ENCODE results near the gene COMP.

- TF ChIP-seq CTCF (IDR thresholded peaks at IDR 0.05) (no peak), POLR2A (IDR thresholded peaks at IDR 0.05) (no peak)
These were observed 13.1 kb upstream of the COMP start for GRCh38 chr19:18804139-18804601.
